NB4 (cell line): ENCODE measurements around the gene MAD1L1.
"Not testable (repeated sequence)": the region's sequence is repeated elsewhere in the genome, so short reads cannot be mapped to it uniquely, and the experiment has no call there.

Experiments
- DNase-seq: peaks from one replicate; pipeline ENCODE4 v3.0.0; 2010; ENCODE audit warnings: low read depth
- H3K4me3 ChIP-seq: one replicate; pipeline ENCODE4 v1.5.1; 2011; ENCODE audit warnings: mild to moderate bottlenecking, low read depth, low read length, moderate library complexity
- CTCF ChIP-seq: IDR thresholded peaks from one replicate; pipeline ENCODE4 v1.5.1; 2012; ENCODE audit warnings: low read depth, low read length
- MYC ChIP-seq: IDR thresholded peaks from 2 replicates; pipeline ENCODE4 v1.6.1; 2011; ENCODE audit warnings: low read depth, low read length
- POLR2A ChIP-seq: IDR thresholded peaks from 2 replicates; pipeline ENCODE4 v1.6.1; 2011; ENCODE audit warnings: mild to moderate bottlenecking; ENCODE audit not compliant: insufficient read length; ENCODE audit errors: extremely low read depth
- TF ChIP-seq, protein P1 (sequence below): IDR thresholded peaks from 2 replicates; pipeline ENCODE4 v1.6.1; 2011; ENCODE audit warnings: low read depth, low read length

Gene MAD1L1

GRCh38 chr7:1843271-1843861 lies 389.4 kb downstream of the MAD1L1 start:
- DNase-seq: peak; percentile 87
- no peak overlapping the region for H3K4me3 ChIP-seq
- TF ChIP-seq POLR2A (no peak), MYC (0 out of 2 replicates have a peak, but pooled peaks have one; percentile 19)
- TF ChIP-seq, protein P1, sequence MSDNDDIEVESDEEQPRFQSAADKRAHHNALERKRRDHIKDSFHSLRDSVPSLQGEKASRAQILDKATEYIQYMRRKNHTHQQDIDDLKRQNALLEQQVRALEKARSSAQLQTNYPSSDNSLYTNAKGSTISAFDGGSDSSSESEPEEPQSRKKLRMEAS: peak; percentile 71

- TF ChIP-seq CTCF: no peak
- TF ChIP-seq, protein P1: no peak
- TF ChIP-seq POLR2A: no peak
- no peak for DNase-seq
- H3K4me3 ChIP-seq: no peak overlapping the region
These were observed 390.2 kb downstream of the MAD1L1 start for GRCh38 chr7:1842321-1843221.

DNA sequence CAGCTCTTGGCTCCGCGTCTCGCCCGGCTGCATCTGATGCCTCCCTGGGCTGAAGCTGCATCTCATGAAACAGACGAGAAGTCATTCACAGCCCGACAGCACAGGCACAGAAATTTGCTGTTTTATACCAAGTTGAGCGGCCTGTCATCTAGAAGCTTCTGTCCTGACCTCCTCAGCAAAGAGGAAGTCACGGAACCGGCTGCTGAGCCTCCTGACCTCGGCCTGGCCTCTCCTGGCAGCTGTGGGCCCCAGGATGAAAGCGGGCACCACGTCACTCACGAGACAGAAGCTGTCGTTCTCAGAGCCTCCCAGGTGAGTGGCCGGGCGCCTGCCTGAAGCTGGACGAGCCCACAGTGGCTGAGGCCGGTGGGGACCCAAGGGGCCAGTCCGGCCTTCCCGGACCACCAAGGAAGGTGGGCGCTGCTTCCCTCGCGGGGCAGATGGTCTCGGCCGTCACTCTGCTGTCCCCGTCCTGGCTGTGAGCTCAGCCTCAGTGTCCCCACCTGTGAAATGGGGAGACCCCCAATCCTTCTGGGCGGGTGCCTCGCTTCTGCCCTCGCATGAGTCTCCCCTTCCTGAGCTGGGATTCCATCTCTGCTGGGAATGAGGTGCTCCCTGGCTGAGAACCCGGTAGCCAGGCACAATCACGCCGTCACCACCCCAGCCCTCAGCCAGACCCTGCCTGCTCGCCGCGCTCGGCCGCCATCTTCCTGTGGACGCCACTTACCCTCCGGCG lies 391.3 kb downstream of the MAD1L1 start:
- not testable (repeated sequence) for H3K4me3 ChIP-seq, DNase-seq

DNA sequence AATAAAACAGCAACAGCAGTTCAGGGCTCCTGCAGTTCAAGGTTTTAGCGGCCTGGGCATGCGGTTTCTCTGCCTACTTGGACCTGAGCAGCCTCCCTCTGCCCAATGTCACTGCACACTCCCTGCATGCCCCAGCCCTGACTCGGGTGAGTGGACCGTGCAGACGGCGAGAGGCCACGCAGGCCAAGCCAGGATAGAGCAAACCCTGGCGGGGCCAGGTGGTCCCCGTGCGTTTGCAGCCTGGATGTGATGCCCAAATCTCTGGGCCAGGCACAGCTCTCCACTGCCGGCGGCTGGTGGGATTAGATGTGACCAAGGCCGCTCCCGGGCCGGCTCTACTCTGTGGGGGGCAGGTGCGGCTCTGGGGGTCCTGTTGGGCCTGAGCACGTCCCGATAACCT lies 392.0 kb downstream of the MAD1L1 start:
- H3K4me3 ChIP-seq, DNase-seq: not testable (repeated sequence)

DNA sequence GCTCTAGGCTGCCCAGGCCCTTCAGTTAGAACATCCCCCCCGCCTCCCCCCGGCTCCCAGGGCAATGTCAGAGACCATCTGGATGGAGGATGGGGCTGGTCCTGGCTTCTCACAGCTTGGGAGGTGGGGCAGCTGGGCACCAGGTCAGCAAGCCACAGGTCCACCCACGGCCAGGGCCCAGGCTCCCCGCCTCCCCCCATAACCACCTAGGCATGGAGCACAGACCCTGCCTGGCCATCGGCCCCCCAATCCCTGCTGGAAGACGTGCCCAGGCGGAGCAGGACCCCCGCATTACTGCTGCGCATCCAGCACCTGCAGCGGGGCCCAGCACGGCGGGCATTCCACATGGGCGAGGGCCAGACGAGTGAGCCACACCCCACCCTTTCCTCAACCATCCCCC lies 393.0 kb downstream of the MAD1L1 start:
- TF ChIP-seq POLR2A (no peak), MYC (no peak), CTCF (no peak)
- TF ChIP-seq, protein P1: no peak
- DNase-seq: no peak
- no peak overlapping the region for H3K4me3 ChIP-seq

DNA sequence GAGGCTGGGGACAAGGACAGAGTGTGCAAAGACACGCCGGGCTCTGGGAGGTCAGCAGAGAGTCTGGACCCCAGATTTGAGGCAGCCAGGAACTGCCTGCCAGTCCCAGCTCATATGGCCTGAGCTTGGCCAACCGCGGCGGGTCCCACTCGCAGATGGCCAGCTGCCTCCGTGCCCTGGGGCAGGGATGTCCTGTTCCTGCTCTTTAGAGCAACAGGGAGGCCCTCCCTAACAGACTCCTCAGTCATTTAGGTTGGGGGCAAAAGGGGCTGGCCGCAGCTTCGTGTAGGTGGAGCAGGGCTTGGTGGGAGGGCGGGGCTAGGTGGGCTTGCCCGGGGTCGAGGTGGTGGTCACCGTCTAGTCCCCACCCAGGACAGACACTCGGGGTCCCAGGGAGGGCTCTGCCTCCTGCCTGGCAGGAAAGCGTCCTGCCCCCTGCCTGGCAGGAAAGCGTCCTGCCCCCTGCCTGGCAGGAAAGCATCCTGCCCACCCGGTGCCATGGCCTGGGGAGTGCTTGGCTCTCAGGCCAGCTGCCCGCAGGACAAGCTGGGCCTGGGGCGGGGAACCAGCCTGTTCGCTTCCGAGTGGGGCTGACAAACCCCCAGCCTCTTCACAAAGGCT lies 393.7 kb downstream of the MAD1L1 start:
- DNase-seq, H3K4me3 ChIP-seq: not testable (repeated sequence)

- DNase-seq, H3K4me3 ChIP-seq: not testable (repeated sequence)
These were observed 394.2 kb downstream of the MAD1L1 start for GRCh38 chr7:1838544-1838872.

- H3K4me3 ChIP-seq, DNase-seq: not testable (repeated sequence)
These were observed 394.8 kb downstream of the MAD1L1 start for GRCh38 chr7:1837696-1838543.

DNA sequence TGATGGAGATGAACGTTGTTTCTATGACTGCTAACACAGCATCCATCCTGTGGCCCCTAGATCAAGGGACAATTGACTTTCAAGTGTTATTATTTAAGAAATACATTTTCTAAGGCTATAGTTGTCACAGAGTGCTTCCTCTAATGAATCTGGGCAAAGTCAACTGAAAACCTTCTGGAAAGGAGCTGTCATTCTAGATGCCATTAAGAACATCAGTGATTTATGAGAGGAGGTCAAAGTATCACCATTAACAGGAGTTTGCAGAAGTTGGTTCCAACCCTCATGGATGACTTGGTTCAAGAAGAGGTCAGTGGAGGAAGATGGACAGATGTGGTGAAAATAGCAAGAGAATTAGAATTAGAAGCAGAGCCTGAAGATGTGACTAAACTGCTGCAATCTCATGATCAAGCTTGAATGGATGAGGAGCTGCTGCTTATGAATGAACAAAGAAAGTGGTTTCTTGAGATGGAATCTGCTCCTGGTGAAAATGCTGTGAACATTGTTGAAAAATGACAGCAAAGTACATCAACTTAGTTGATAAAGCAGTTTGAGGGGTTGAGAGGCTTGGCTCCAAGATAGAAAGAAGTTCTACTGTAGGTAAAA lies 400.7 kb downstream of the MAD1L1 start:
- H3K4me3 ChIP-seq, DNase-seq: not testable (repeated sequence)

- H3K4me3 ChIP-seq, DNase-seq: not testable (repeated sequence)
These were observed 401.3 kb downstream of the MAD1L1 start for GRCh38 chr7:1831471-1831870.

GRCh38 chr7:1829668-1830067 lies 403.1 kb downstream of the MAD1L1 start:
- DNase-seq, H3K4me3 ChIP-seq: not testable (repeated sequence)
